SK-N-SH treated with all-trans-retinoic acid at 6 μM for 48 hours (cell line): ENCODE measurements around the gene ARHGAP44.

Experiments used
- CSDC2 ChIP-seq: fragments of 250-450 bp; sonication (Bioruptor Pico); IDR thresholded peaks from 2 replicates; pipeline ENCODE4 v1.5.0; 2020; ENCODE audit warnings: mild to moderate bottlenecking, moderate library complexity
- GLIS3 ChIP-seq: fragments of 250-450 bp; sonication (Bioruptor Pico); IDR thresholded peaks from 2 replicates; pipeline ENCODE4 v1.5.0; 2020; ENCODE audit warnings: mild to moderate bottlenecking, moderate library complexity
- OSR1 ChIP-seq: fragments of 250-450 bp; sonication (Bioruptor Pico); IDR thresholded peaks from 2 replicates; pipeline ENCODE4 v1.8.0; 2022; ENCODE audit warnings: moderate library complexity, mild to moderate bottlenecking, inconsistent platforms
- PATZ1 ChIP-seq: fragments of 250-450 bp; sonication (Bioruptor Pico); IDR thresholded peaks from 2 replicates; pipeline ENCODE4 v1.8.0; 2020; ENCODE audit warnings: mild to moderate bottlenecking, moderate library complexity, borderline replicate concordance
- POU6F1 ChIP-seq: fragments of 250-450 bp; sonication (Bioruptor Pico); IDR thresholded peaks from 2 replicates; pipeline ENCODE4 v1.8.0; 2021; ENCODE audit warnings: low read depth, mild to moderate bottlenecking, moderate library complexity, borderline replicate concordance
- RARB ChIP-seq: fragments of 250-450 bp; sonication (Bioruptor Pico); IDR thresholded peaks from 2 replicates; pipeline ENCODE4 v1.8.0; 2021; ENCODE audit warnings: mild to moderate bottlenecking, moderate library complexity
- ZC3H10 ChIP-seq: fragments of 250-450 bp; sonication (Bioruptor Pico); IDR thresholded peaks from 2 replicates; pipeline ENCODE4 v1.5.1; 2021; ENCODE audit warnings: mild to moderate bottlenecking, moderate library complexity
- ZFP3 ChIP-seq: fragments of 250-450 bp; sonication (Bioruptor Pico); IDR thresholded peaks from 2 replicates; pipeline ENCODE4 v1.5.0; 2020; ENCODE audit warnings: mild to moderate bottlenecking, moderate library complexity
- ZFP30 ChIP-seq: fragments of 450-650 bp; formaldehyde crosslinking; IDR thresholded peaks from 2 replicates; pipeline ENCODE4 v1.5.0; 2022; ENCODE audit warnings: mild to moderate bottlenecking, moderate library complexity
- ZNF70 ChIP-seq: fragments of 450-650 bp; formaldehyde crosslinking; IDR thresholded peaks from 2 replicates; pipeline ENCODE4 v1.5.0; 2020; ENCODE audit warnings: mild to moderate bottlenecking, moderate library complexity
- ZNF8 ChIP-seq: fragments of 450-650 bp; formaldehyde crosslinking; IDR thresholded peaks from 2 replicates; pipeline ENCODE4 v1.5.0; 2020; ENCODE audit warnings: mild to moderate bottlenecking, moderate library complexity
- TF ChIP-seq, protein P1 (sequence below): fragments of 250-450 bp; sonication (Bioruptor Pico); IDR thresholded peaks from 2 replicates; pipeline ENCODE4 v1.5.1; 2020; ENCODE audit warnings: low read depth, mild to moderate bottlenecking, moderate library complexity

DNA sequence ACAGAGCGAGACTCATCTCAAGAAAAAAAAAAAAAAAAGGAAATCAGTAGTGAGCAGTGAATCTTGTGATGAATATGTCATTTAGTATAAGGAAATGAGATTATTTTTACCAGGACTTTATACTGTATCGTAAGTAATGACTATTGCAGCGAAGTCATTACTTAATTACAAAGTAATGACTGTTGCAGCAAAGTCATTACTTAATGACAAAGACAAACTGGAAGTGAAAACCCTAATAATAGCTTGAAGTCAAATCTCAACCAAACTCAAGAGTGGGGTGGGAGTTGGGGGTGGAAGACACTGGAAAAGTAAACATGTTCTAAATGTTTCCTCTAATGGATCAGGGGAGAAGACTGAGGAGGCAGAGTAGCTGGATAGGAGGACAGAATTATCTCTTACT lies 76.5 kb downstream of the ARHGAP44 start:
- TF ChIP-seq ZFP30 (CRISPR knock-in tag) (no peak), PATZ1 (CRISPR knock-in tag) (no peak), RARB (no peak), OSR1 (CRISPR knock-in tag) (no peak), ZFP3 (CRISPR knock-in tag) (no peak), POU6F1 (CRISPR knock-in tag) (no peak), ZC3H10 (CRISPR knock-in tag) (no peak), ZNF8 (CRISPR knock-in tag) (no peak), GLIS3 (no peak), CSDC2 (CRISPR knock-in tag) (no peak), ZNF70 (no peak)
- TF ChIP-seq, protein P1, sequence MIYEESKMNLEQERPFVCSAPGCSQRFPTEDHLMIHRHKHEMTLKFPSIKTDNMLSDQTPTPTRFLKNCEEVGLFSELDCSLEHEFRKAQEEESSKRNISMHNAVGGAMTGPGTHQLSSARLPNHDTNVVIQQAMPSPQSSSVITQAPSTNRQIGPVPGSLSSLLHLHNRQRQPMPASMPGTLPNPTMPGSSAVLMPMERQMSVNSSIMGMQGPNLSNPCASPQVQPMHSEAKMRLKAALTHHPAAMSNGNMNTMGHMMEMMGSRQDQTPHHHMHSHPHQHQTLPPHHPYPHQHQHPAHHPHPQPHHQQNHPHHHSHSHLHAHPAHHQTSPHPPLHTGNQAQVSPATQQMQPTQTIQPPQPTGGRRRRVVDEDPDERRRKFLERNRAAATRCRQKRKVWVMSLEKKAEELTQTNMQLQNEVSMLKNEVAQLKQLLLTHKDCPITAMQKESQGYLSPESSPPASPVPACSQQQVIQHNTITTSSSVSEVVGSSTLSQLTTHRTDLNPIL, result no peak
